Activated CD4-positive, alpha-beta T cell treated with anti-CD3 and anti-CD28 coated beads, Interleukin-2, amount 10 ng/mL, durations not matched to agents 7 days and 5 days (primary cell): Measurements from ENCODE around the gene PKP3. TPM values are rescaled to one million over a fixed set of nuclear protein-coding genes. Genes with fewer than 3 reads are reported as not detected.
"Not testable (repeated sequence)": the region's sequence is repeated elsewhere in the genome, so short reads cannot be mapped to it uniquely, and the experiment has no call there.

Experiments
- CTCF ChIA-PET: fragments of 350-600 bp; sonication (Branson Sonifier 250); formaldehyde crosslinking; loops from one replicate; lab custom pipeline; 2021; ENCODE audit warnings: antibody characterized with exemption; lab: Charles Lee
- POLR2A ChIA-PET: fragments of 350-600 bp; sonication (Branson Sonifier 250); formaldehyde crosslinking; loops from one replicate; lab custom pipeline; 2021; ENCODE audit warnings: antibody characterized with exemption; lab: Charles Lee
- DNase-seq: peaks from one replicate; pipeline ENCODE4 v3.0.0-alpha.2; 2020
- H3K27ac Mint-ChIP-seq: one replicate; pipeline ENCODE4 v1.8.0; 2021; ENCODE audit warnings: mild to moderate bottlenecking, moderate library complexity, mixed read lengths
- H3K27me3 Mint-ChIP-seq: one replicate; pipeline ENCODE4 v1.8.0; 2021; ENCODE audit warnings: mixed read lengths
- H3K36me3 Mint-ChIP-seq: one replicate; pipeline ENCODE4 v1.8.0; 2021; ENCODE audit warnings: low read depth, mixed read lengths
- H3K4me1 Mint-ChIP-seq: one replicate; pipeline ENCODE4 v1.8.0; 2021; ENCODE audit warnings: mixed read lengths
- H3K4me3 Mint-ChIP-seq: one replicate; pipeline ENCODE4 v1.8.0; 2021; ENCODE audit warnings: mild to moderate bottlenecking, moderate library complexity, mixed read lengths
- H3K9me3 Mint-ChIP-seq: one replicate; pipeline ENCODE4 v1.8.0; 2021; ENCODE audit warnings: mixed read lengths
- total RNA-seq, 2 experiments: library from RNA; stranded (reverse); gene quantifications; one replicate each; pipeline ENCODE4 v1.2.3, GENCODE V29; 2021

PKP3 gene
- total RNA-seq, 2 experiments from 2014 or later, result not detected

GRCh38 chr11:355581-356458 is 38.2 kb upstream of the PKP3 start:
- Mint-ChIP-seq H3K4me1 (peaks cover 44% of the 10 kb centered on the region), H3K27me3 (peaks cover 3% of the 10 kb centered on the region), H3K9me3 (no peaks in the 10 kb centered on the region), H3K4me3 (peak overlapping the region; percentile 85), H3K27ac (peak overlapping the region; percentile 93), H3K36me3 (no peaks in the 10 kb centered on the region)
- ChIA-PET CTCF (interaction anchor here (0.7 to 2.5 kb wide), 15 partner anchors 11 to 163 kb away, joined by 3 to 12 read pairs (median 4); partner anchors contain the start of genes BET1L and RIC8A), POLR2A (interaction anchor here (0.9 to 1.7 kb wide), 5 partner anchors 26 to 46 kb away, joined by 3 to 18 read pairs (median 6); no protein-coding TSS in a partner anchor)
- peak; percentile 93 for DNase-seq

- peaks cover 3% of the 10 kb centered on the region for H3K27me3 Mint-ChIP-seq
- H3K4me3 Mint-ChIP-seq, result no peak overlapping the region
- peaks cover 5% of the 10 kb centered on the region for H3K9me3 Mint-ChIP-seq
- CTCF ChIA-PET, result interaction anchor here (1.2 to 2.5 kb wide), 4 partner anchors 16 to 149 kb away, joined by 3 to 12 read pairs (median 6); partner anchors contain the start of genes BET1L and RIC8A
- no peaks in the 10 kb centered on the region for H3K36me3 Mint-ChIP-seq
- POLR2A ChIA-PET, result no interaction called here
- no peak overlapping the region for H3K27ac Mint-ChIP-seq
- H3K4me1 Mint-ChIP-seq, result peaks cover 37% of the 10 kb centered on the region
- DNase-seq, result no peak
These were observed 37.4 kb upstream of the PKP3 start for GRCh38 chr11:356610-357009.

GRCh38 chr11:357582-357981 is 36.4 kb upstream of the PKP3 start:
- Mint-ChIP-seq H3K9me3 (peaks cover 5% of the 10 kb centered on the region), H3K27ac (no peak overlapping the region), H3K4me1 (peaks cover 32% of the 10 kb centered on the region), H3K36me3 (no peaks in the 10 kb centered on the region), H3K4me3 (no peak overlapping the region), H3K27me3 (peaks cover 3% of the 10 kb centered on the region)
- DNase-seq, result no peak
- ChIA-PET CTCF (no interaction called here), POLR2A (no interaction called here)

GRCh38 chr11:358129-358800 is 35.7 kb upstream of the PKP3 start:
- no peak overlapping the region for H3K4me3 Mint-ChIP-seq
- no peak for DNase-seq
- H3K4me1 Mint-ChIP-seq, result peaks cover 26% of the 10 kb centered on the region
- H3K9me3 Mint-ChIP-seq, result peaks cover 5% of the 10 kb centered on the region
- ChIA-PET POLR2A (no interaction called here), CTCF (interaction anchor here (0.6 to 1.8 kb wide), 3 partner anchors 21 to 151 kb away, joined by 3 to 5 read pairs (median 4); partner anchors contain the start of genes BET1L and RIC8A)
- H3K36me3 Mint-ChIP-seq, result no peaks in the 10 kb centered on the region
- peaks cover 3% of the 10 kb centered on the region for H3K27me3 Mint-ChIP-seq
- no peak overlapping the region for H3K27ac Mint-ChIP-seq

GRCh38 chr11:359181-359714 is 34.8 kb upstream of the PKP3 start:
- H3K9me3 Mint-ChIP-seq, result peaks cover 5% of the 10 kb centered on the region
- H3K27ac Mint-ChIP-seq, result no peak overlapping the region
- H3K27me3 Mint-ChIP-seq, result peaks cover 3% of the 10 kb centered on the region
- ChIA-PET POLR2A (no interaction called here), CTCF (interaction anchor here (1.1 to 1.8 kb wide), 2 partner anchors 109 to 152 kb away, joined by 4 to 5 read pairs; partner anchors contain the start of genes BET1L and RIC8A)
- H3K4me1 Mint-ChIP-seq, result peaks cover 17% of the 10 kb centered on the region
- H3K4me3 Mint-ChIP-seq, result no peak overlapping the region
- H3K36me3 Mint-ChIP-seq, result no peaks in the 10 kb centered on the region
- peak; percentile 24 for DNase-seq

- no peaks in the 10 kb centered on the region for H3K36me3 Mint-ChIP-seq
- no peak overlapping the region for H3K27ac Mint-ChIP-seq
- H3K4me3 Mint-ChIP-seq, result no peak overlapping the region
- H3K27me3 Mint-ChIP-seq, result peaks cover 3% of the 10 kb centered on the region
- CTCF ChIA-PET, result interaction anchor here (1.4 to 1.7 kb wide), 3 partner anchors 31 to 60 kb away, joined by 3 to 4 read pairs (median 3); no protein-coding TSS in a partner anchor
- peaks cover 5% of the 10 kb centered on the region for H3K9me3 Mint-ChIP-seq
- H3K4me1 Mint-ChIP-seq, result peaks cover 7% of the 10 kb centered on the region
- POLR2A ChIA-PET, result no interaction called here
- no peak for DNase-seq
These were observed 33.4 kb upstream of the PKP3 start for GRCh38 chr11:360326-361280.

GRCh38 chr11:362642-363442 is 31.2 kb upstream of the PKP3 start:
- CTCF ChIA-PET, result interaction anchor here (0.8 to 1.9 kb wide), 8 partner anchors 34 to 156 kb away, joined by 3 to 7 read pairs (median 3); no protein-coding TSS in a partner anchor
- Mint-ChIP-seq H3K27me3 (peaks cover 23% of the 10 kb centered on the region), H3K27ac (no peak overlapping the region), H3K9me3 (peaks cover 5% of the 10 kb centered on the region), H3K4me3 (no peak overlapping the region), H3K36me3 (no peaks in the 10 kb centered on the region), H3K4me1 (peaks cover 7% of the 10 kb centered on the region)
- no peak for DNase-seq
- POLR2A ChIA-PET, result interaction anchor here (0.6 kb wide), 1 partner anchor 46 kb away, joined by 3 read pairs; no protein-coding TSS in a partner anchor

GRCh38 chr11:363443-363805 is 30.6 kb upstream of the PKP3 start:
- not testable (repeated sequence) for DNase-seq, H3K36me3 Mint-ChIP-seq, H3K9me3 Mint-ChIP-seq, H3K4me3 Mint-ChIP-seq, H3K27ac Mint-ChIP-seq
- Mint-ChIP-seq H3K27me3 (peaks cover 28% of the 10 kb centered on the region), H3K4me1 (peaks cover 12% of the 10 kb centered on the region)
- ChIA-PET POLR2A (interaction anchor here (0.6 kb wide), 1 partner anchor 47 kb away, joined by 3 read pairs; no protein-coding TSS in a partner anchor), CTCF (interaction anchor here (0.7 to 2.6 kb wide), 8 partner anchors 33 to 163 kb away, joined by 3 to 12 read pairs (median 3); partner anchors contain the start of gene RIC8A)

- Mint-ChIP-seq H3K4me1 (peaks cover 11% of the 10 kb centered on the region), H3K9me3 (peaks cover 5% of the 10 kb centered on the region), H3K27ac (peak overlapping the region; percentile 60), H3K27me3 (peaks cover 31% of the 10 kb centered on the region), H3K4me3 (no peak overlapping the region), H3K36me3 (no peaks in the 10 kb centered on the region)
- peak; percentile 64 for DNase-seq
- ChIA-PET POLR2A (interaction anchor here (0.6 kb wide), 1 partner anchor 48 kb away, joined by 3 read pairs; no protein-coding TSS in a partner anchor), CTCF (interaction anchor here (0.7 to 2.6 kb wide), 6 partner anchors 49 to 164 kb away, joined by 3 to 12 read pairs (median 3); partner anchors contain the start of gene RIC8A)
These were observed 29.9 kb upstream of the PKP3 start for GRCh38 chr11:363948-364761.

GRCh38 chr11:364991-365725 is 28.9 kb upstream of the PKP3 start:
- POLR2A ChIA-PET, result no interaction called here
- Mint-ChIP-seq H3K4me3 (no peak overlapping the region), H3K36me3 (no peaks in the 10 kb centered on the region), H3K27ac (no peak overlapping the region), H3K9me3 (peaks cover 5% of the 10 kb centered on the region), H3K4me1 (peaks cover 9% of the 10 kb centered on the region), H3K27me3 (peaks cover 31% of the 10 kb centered on the region)
- CTCF ChIA-PET, result interaction anchor here (1.0 to 2.6 kb wide), 4 partner anchors 50 to 146 kb away, joined by 3 to 12 read pairs (median 4); no protein-coding TSS in a partner anchor
- DNase-seq, result no peak
